DMS114 treated with DMSO at 0.1 percent for 48 hours (cell line): ENCODE measurements around the gene DRC7.
"Not testable (repeated sequence)": the region's sequence is repeated elsewhere in the genome, so short reads cannot be mapped to it uniquely, and the experiment has no call there.

Source experiments
- DNase-seq: peaks from one replicate; lab custom pipeline; 2025; ENCODE audit not compliant: unreplicated experiment; lab: John Stamatoyannopoulos, UW

Gene DRC7

DNA sequence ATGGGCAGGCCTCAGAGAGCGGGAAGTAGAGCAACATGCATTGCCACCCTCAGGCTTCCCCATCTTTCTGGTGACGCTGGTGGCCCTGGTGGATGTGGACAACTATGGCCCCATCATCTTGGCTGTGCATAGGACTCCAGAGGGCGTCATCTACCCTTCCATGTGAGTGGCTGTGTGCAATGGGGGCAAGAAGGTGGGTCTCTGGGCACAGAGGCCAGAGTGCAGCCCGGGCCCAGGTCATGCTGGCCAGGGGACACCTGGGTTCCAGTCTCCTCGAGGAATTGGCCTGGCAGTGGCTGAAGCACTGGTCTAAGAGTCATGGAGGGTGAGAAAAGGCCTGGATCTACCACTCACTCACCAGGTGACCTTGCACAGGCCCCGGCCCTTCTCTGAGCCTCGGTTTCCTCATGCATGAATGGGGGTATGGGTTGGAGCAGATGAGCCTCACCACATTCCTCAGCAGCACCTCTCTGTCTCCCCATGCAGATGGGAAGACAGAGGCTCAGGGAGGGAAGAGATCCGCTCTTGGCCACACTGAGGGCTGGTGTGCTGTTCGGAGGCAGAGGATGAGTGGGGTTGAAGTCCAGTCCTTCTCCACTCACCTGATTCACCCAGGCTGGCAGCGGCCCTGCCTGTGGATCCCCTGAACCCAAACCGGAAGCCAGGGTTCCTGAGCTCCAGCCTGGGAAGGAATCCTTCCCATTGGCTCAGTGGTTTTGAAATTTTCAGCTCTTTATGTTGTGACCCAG, 33.7 kb upstream of the DRC7 start:
- DNase-seq = no peak

DNA sequence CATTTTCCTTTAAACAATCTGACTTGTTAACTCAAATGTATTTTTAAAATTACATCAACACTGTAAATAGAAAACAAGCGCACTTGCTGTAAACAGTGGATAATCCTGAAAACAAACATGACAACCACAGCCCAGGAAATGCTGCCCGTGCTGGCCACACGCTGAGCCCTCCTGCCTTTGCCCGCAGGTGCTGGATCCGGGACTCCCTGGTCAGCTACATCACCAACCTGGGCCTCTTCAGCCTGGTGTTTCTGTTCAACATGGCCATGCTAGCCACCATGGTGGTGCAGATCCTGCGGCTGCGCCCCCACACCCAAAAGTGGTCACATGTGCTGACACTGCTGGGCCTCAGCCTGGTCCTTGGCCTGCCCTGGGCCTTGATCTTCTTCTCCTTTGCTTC, 33.1 kb upstream of the DRC7 start:
- DNase-seq = no peak

- no peak for DNase-seq
Observed at GRCh38 chr16:57661936-57662906, 32.4 kb upstream of the DRC7 start.

DNA sequence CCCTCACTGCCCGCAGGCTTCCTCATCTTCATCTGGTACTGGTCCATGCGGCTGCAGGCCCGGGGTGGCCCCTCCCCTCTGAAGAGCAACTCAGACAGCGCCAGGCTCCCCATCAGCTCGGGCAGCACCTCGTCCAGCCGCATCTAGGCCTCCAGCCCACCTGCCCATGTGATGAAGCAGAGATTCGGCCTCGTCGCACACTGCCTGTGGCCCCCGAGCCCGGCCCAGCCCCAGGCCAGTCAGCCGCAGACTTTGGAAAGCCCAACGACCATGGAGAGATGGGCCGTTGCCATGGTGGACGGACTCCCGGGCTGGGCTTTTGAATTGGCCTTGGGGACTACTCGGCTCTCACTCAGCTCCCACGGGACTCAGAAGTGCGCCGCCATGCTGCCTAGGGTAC, 31.2 kb upstream of the DRC7 start:
- no peak for DNase-seq

DNA sequence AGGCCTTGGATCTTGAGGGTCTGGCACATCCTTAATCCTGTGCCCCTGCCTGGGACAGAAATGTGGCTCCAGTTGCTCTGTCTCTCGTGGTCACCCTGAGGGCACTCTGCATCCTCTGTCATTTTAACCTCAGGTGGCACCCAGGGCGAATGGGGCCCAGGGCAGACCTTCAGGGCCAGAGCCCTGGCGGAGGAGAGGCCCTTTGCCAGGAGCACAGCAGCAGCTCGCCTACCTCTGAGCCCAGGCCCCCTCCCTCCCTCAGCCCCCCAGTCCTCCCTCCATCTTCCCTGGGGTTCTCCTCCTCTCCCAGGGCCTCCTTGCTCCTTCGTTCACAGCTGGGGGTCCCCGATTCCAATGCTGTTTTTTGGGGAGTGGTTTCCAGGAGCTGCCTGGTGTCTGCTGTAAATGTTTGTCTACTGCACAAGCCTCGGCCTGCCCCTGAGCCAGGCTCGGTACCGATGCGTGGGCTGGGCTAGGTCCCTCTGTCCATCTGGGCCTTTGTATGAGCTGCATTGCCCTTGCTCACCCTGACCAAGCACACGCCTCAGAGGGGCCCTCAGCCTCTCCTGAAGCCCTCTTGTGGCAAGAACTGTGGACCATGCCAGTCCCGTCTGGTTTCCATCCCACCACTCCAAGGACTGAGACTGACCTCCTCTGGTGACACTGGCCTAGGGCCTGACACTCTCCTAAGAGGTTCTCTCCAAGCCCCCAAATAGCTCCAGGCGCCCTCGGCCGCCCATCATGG, 30.5 kb upstream of the DRC7 start:
- DNase-seq = peak; percentile 24

GRCh38 chr16:57664662-57665025, 30.0 kb upstream of the DRC7 start:
- no peak for DNase-seq

DNA sequence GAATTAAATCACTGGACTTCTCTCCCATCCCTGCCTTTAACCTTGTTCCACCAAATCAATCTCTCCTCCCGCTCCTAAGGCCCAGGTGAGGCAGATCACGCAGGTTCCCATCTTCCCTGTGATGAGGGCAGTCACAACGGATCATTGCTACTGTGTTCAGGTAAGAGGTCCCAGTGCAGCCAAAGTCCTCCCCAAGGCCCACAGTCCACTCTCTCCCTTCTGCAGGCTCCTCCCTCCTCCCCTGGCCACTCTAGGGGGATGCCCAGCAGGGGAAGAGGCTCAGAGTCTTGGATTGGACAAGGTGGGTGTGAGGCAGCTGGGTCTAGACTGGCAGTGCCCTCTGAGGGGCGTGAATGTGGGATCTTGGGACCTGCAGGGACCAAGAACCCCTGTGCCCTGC, 29.1 kb upstream of the DRC7 start:
- no peak for DNase-seq

DNA sequence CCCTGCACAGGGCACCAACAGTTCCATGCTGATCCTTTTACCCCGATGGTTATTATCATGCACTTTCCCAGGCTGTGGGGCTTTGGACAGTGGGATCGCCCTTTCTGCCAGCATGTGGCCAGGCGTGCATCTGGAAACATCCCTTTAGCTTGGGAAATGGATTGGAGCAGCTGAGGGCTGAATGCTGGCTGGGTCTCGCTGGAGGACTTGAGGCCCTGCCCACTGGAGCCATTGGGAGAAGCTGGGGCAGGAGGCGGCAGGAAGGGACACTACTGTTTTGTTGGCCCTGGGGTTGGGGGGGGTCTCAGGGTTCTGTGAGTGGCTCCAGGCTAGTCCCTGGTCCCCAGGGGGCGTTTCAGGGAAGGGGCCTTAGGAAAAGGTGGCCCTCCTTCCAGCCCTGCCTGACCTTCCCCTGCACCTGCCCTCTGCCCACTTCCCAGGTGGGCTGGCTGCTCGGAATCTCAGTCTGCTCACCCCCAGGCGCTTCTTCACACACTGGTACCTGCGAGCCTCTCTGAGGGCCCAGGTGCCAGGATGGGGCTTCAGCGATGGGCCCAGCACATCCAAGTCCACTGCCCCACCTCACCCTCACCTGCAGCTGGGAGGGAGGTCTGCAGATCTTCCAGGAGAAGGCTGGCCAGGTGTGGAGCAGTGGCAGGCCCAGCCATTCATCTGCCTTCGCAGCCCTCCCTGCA, 28.1 kb upstream of the DRC7 start:
- no peak for DNase-seq

- DNase-seq = no peak
Observed at GRCh38 chr16:57667048-57667525, 27.5 kb upstream of the DRC7 start.

DNA sequence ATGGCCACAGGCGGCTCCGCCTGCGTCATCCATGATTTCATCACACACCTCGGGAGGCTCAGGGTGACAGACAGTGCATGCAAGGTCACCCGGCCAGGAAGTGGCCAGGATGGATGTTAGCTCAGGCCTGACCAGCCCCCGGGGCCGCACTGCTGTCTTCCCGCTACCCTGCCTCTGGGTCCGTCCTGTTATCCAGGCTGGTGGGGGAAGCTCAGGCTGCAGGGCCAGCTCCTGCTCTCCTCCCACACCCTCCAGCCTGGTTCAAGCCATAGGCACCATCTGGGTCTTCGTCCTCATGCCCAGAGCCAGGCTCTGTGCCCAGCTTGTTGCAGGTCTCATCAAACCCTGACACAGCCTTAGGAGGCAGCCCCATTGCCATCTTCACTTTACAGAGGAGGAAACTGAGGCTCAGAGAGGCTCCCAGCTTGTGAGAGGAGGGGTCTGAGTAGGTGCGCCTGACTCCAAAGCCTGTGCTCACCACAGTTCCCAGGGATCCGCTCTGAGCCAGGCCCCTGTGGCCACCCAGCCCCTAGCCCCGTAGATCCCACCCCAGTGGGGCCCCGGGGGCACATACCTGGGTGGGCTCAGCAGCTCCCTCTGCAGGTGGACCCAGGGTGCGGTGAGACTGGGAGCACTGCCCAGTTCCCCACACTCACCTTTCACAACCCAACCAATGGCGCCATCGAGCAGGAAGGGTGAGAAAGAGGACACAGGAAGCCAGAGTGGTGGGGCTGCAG, 26.9 kb upstream of the DRC7 start:
- DNase-seq = no peak

- no peak for DNase-seq
Observed at GRCh38 chr16:57668263-57668571, 26.4 kb upstream of the DRC7 start, which contains the start of gene ADGRG3. Gene ADGRG3, plus strand, starts transcription at chr16:57668306. Its CDS starts 42 bp downstream, at chr16:57668348.

DNA sequence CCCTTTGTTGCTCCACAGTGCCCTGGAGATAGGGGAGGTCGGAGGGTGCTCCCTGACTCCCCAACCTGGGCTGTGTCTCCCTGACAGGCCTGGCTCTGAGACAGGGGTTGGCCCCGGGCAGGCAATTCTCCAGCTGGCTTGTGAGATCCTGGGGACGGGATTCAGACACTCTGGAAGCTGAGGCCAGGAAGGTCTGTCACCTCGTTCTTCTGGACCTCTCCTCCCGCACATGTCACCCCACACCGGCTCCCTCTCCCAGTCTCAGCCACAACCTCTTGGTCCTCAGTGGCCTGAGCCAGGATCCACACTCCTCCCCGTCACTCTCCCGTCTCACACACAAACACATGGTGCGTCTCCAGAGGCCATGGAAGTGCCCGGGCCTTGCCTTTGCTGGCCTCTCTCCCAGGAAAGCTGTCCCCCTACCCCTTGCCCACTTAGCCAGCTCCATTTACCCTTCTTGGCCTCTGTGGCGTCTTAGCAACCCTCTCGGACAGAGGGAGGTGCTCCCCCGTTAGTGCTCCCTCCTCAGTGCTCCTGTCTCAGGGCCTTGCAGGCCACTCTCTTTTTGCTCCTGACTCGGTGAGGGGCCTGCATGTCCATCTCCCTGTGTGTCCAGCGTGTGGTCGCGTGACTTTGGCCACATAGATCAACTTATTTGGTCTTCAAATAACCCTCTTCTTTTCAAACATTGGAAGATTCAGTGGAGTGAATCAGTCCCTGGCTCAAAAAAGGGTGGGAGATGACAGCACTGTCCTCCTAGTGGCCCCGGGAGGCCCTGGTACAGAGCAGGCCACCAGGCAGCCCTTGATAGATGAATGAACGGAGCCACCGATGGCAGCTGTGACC, 25.8 kb upstream of the DRC7 start:
- no peak for DNase-seq

DNA sequence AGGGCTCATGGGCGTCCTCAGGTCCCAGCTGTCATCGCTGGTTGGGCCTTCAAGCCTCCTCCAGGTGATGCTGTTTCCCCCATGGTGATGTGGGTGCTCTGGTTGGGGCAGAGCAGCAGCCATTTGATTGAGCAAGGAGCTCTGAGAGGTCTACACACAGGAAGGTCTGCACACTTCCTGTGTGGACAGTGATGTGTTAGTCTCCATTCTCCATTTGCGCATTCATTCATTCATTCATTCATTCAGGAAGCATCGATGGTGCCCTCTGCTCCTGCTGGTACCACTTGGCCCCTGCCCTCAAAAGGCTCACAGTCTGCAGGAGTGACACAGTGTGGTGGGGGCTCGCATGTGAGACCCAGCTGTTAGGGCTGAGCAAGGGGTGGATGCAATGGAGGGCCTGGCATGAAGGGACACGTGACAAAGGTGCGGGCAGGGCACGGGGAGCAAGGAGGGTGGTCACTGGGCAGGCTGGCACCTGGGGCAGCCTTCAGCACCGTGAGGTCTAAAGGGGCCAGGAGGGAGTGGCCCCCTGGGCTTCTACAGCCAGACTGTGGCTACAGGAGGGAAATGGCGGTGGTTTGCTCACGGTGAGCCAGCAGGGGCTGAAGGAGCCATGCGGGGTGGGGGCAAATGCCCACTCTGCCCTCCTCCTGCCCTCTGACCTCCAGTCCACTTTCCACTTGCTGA, 25.0 kb upstream of the DRC7 start:
- DNase-seq = no peak

- no peak for DNase-seq
Observed at GRCh38 chr16:57670196-57670595, 24.4 kb upstream of the DRC7 start.

DNA sequence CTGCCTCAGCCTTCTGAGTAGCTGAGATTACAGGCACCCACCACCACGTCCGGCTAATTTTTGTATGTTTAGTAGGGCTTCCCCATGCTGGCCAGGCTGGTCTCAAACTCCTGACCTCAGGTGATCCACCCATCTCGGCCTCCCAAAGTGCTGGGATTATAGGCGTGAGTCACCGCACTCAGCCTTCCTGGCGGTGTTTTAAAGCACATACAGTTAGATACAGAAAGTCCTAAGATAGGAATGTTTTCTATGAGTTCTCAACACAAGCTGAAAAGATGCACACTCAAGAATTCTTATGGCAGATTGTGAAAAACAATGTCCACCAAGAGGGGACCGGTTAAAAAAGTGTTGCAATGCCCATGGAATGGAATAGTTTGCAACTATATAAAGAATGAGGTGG, 23.2 kb upstream of the DRC7 start:
- DNase-seq = not testable (repeated sequence)

DNA sequence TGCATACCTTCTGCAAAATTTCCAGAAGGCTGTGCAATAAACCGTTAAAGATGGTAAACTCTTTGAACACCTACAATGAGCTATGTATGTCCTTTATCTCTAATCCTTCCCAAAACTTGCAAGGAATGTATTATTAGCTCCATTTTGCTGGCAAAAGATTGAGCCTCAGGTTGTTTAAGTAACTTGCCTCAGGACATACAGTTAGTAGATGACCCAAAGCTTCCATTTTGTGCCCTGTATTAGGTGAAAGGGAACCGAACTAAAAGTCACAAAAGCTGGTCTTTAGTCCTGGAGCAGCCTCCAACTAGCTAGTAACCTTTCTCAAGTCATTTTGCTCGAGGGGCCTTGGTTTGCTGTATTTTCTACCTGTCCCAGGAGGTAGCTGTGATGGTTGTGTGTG, 22.2 kb upstream of the DRC7 start:
- DNase-seq = no peak

- no peak for DNase-seq
Observed at GRCh38 chr16:57672824-57673223, 21.8 kb upstream of the DRC7 start.

DNA sequence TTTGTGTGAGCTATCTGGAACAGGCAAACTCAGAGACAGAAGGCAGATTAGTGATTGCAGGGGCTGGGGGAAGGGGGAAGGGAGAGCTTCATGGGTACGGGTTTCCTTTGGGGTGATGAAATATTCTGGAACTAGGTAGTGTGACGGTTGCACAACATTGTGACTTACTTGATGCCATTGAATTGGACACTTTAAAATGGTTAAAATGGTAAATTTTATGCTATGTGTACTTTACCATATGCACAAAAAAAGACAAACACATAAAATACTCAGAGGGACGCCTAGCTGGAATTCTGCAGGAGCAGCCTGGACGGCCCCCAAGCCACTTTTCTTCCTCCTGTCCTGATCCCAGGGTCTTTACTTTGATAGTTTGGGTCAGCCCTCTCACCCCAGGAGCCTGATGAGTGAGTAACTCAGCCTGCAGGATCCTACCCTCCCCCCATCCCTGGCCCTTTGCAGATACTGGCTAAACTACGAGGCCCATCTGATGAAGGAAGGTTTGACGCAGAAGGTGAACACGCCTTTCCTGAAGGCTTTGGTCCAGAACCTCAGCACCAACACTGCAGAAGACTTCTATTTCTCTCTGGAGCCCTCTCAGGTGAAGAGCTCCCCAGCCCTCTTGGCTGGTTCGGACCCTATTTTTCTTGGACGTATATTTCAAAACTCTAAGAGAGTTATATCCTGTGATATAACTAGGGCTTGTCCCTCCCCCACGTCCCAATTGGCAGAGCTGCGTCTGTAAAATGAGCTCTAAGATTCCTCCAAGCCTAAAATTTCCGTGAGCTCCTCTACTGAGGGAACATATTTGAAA, 18.7 kb upstream of the DRC7 start:
- DNase-seq = no peak
